Activated CD8-positive, alpha-beta memory T cell treated with anti-CD3 and anti-CD28 coated beads, Interleukin-2, amount 10 ng/mL, durations not matched to agents 7 days and 5 days (primary cell): ENCODE measurements around the gene PRKAB2. TPM values are rescaled to one million over a fixed set of nuclear protein-coding genes. Genes with fewer than 3 reads are reported as not detected.
A peak's percentile ranks its signal among the peaks of the same experiment; 100 is the strongest.

Experiments
- ATAC-seq: fragments of 150-1000 bp; cut with Tn5 transposase; one replicate; pipeline ENCODE4 v1.10.0; 2021; ENCODE audit warnings: moderate library complexity
- CTCF ChIA-PET: fragments of 350-600 bp; sonication (Branson Sonifier 250); formaldehyde crosslinking; loops from one replicate; lab custom pipeline; 2021; ENCODE audit warnings: antibody characterized with exemption; lab: Charles Lee
- DNase-seq: peaks from one replicate; pipeline ENCODE4 v3.0.0-alpha.2; 2020
- H3K27ac Mint-ChIP-seq: one replicate; pipeline ENCODE4 v1.8.0; 2021; ENCODE audit warnings: mild to moderate bottlenecking, mixed read lengths
- H3K27me3 Mint-ChIP-seq: one replicate; pipeline ENCODE4 v1.8.0; 2021; ENCODE audit warnings: mixed read lengths
- H3K36me3 Mint-ChIP-seq: one replicate; pipeline ENCODE4 v1.8.0; 2021; ENCODE audit warnings: mild to moderate bottlenecking, mixed read lengths
- H3K4me1 Mint-ChIP-seq: one replicate; pipeline ENCODE4 v1.8.0; 2021; ENCODE audit warnings: mixed read lengths
- H3K4me3 Mint-ChIP-seq: one replicate; pipeline ENCODE4 v1.8.0; 2021; ENCODE audit warnings: mild to moderate bottlenecking, moderate library complexity, mixed read lengths
- H3K9me3 Mint-ChIP-seq: one replicate; pipeline ENCODE4 v1.8.0; 2022; ENCODE audit warnings: low read depth, mixed read lengths
- total RNA-seq, 2 experiments: library from RNA; stranded (reverse); gene quantifications; one replicate each; pipeline ENCODE4 v1.2.3, GENCODE V29; 2021

PRKAB2 gene, protein sequence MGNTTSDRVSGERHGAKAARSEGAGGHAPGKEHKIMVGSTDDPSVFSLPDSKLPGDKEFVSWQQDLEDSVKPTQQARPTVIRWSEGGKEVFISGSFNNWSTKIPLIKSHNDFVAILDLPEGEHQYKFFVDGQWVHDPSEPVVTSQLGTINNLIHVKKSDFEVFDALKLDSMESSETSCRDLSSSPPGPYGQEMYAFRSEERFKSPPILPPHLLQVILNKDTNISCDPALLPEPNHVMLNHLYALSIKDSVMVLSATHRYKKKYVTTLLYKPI
- total RNA-seq: 10 to 100 TPM; 10.2 to 10.8 TPM

DNA sequence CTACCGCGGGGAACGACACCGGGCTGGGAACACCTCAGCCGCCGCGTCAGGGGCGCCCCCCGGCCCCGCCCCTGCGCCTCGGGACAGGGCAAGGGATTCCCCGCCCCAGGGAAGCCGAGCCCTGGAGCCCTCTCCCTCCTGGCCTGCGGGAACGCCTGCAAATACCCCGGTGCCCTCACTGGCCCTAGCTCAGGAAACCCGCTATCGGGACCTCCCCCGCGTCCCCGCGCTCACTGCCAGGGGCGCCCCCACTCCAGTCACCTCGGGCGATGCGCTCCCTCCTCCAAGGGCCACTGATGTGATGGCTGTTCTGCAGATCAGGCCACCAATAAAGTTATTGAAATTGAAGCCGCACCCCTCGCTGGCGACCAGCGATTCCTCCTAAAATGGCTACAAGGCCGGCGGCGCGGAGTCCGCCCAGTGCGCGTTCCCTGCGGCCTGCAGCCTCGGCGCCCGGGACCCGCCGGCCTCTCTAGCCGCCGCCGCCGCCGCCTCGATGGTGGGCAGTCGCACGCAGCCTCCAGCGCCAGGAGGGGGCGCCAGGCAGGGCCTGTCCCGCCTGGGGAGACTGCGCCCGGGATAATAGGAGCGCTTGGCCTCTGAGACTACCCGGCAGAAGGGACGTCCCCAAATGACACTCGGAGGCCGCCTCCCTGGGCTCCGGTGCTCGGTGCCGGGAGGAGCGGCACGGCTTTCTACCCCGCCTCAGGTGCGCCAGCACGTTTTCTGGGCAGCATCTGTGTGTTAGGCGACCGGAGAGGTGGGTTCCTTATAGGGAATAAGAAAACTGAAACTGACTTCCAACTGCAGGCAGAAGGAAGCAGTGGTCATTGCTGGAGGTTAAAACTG is at the start of gene PRKAB2:
PRKAB2 (minus strand) TSS at position 303 of the 849 bp plus-strand sequence. CDS start 326 bp downstream, outside the sequence.
- peaks cover 4% of the 10 kb centered on the region for H3K9me3 Mint-ChIP-seq
- H3K4me1 Mint-ChIP-seq: peaks cover 35% of the 10 kb centered on the region
- CTCF ChIA-PET: interaction anchor here (0.9 to 4.3 kb wide), 4 partner anchors 10 to 77 kb away, joined by 3 to 42 read pairs (median 3); partner anchors contain the start of gene CHD1L
- peak within 1 kb of the TSS; percentile 96 for H3K27ac Mint-ChIP-seq
- peaks cover 3% of the 10 kb centered on the region for H3K27me3 Mint-ChIP-seq
- DNase-seq (peak; percentile 95), ATAC-seq (peak; percentile 85)
- peak within 1 kb of the TSS; percentile 96 for H3K4me3 Mint-ChIP-seq
- H3K36me3 Mint-ChIP-seq: peaks cover 26% of the 10 kb centered on the region

DNA sequence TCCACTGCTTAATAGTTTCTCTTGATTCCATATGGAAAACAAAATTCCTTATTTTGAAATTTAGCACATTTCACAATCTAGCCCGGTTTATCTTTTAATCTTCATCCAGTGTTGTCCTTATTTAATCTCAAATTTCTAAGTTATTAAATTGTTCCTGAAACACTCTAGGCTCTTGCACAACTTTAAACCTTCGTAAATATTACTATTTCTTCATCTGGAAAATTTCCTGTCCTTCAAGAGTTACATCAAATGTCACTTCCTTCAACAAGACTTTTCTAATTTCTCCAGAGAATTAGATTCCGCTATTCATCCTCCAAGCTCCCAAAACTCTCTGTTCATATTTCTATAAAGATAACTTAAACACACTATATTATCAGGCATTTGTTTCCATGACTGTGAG is 46.3 kb upstream of the PRKAB2 start:
- Mint-ChIP-seq H3K36me3 (no peaks in the 10 kb centered on the region), H3K27me3 (peaks cover 3% of the 10 kb centered on the region), H3K9me3 (no peaks in the 10 kb centered on the region)

DNA sequence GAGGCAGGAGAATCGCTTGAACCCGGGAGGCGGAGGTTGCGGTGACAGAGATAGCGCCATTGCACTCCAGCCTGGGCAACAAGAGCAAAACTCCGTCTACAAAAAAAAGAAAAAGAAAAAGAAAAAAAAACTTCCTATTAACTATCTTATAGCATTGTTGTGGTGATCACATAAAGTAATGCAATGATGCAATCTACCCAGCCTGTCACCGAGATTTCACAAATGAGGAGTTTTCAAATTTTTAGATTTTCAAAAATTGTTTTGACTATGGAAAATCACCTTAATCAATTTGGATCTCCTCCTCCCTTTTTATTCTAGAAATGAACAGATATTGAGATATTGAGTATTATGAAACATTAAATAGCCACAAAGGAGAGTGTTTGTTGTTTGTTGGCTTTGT is 44.9 kb upstream of the PRKAB2 start:
- Mint-ChIP-seq H3K27ac (no peak overlapping the region), H3K36me3 (no peaks in the 10 kb centered on the region), H3K9me3 (no peaks in the 10 kb centered on the region), H3K27me3 (peaks cover 3% of the 10 kb centered on the region), H3K4me1 (no peaks in the 10 kb centered on the region), H3K4me3 (no peak overlapping the region)
- ATAC-seq: no peak
- no peak for DNase-seq
- CTCF ChIA-PET: no interaction called here

More for the DNA sequence above, 46.3 kb upstream of the PRKAB2 start:
- no peak for DNase-seq
- ATAC-seq: no peak
- CTCF ChIA-PET: interaction anchor here (1.2 kb wide), 1 partner anchor 25 kb away, joined by 3 read pairs; no protein-coding TSS in a partner anchor
- Mint-ChIP-seq H3K4me3 (no peak overlapping the region), H3K27ac (no peak overlapping the region), H3K4me1 (peaks cover under 1% of the 10 kb centered on the region)

DNA sequence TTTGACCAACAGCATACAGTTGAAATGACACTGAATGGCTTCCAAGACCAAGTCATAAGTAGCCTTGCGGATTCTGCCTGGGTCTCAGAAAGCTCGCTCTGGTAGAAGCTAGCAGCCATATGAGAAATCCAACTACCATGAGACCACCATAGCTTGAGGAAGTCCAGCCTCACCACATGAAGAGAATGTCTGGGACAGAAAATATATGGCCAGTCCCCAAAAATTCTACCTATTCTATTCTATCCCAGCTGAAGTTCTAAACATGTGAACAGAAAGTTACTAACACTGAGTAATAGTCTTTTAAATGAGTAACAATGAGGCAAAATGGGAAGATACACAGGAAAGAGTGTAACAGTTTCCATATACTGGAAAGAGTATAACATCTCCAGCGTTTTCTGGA is 43.9 kb upstream of the PRKAB2 start:
- no peak for DNase-seq
- Mint-ChIP-seq H3K27me3 (peaks cover 3% of the 10 kb centered on the region), H3K4me1 (no peaks in the 10 kb centered on the region), H3K4me3 (no peak overlapping the region), H3K9me3 (no peaks in the 10 kb centered on the region), H3K36me3 (no peaks in the 10 kb centered on the region), H3K27ac (no peak overlapping the region)
- ATAC-seq: no peak
- CTCF ChIA-PET: interaction anchor here (0.6 kb wide), 1 partner anchor 27 kb away, joined by 3 read pairs; no protein-coding TSS in a partner anchor

DNA sequence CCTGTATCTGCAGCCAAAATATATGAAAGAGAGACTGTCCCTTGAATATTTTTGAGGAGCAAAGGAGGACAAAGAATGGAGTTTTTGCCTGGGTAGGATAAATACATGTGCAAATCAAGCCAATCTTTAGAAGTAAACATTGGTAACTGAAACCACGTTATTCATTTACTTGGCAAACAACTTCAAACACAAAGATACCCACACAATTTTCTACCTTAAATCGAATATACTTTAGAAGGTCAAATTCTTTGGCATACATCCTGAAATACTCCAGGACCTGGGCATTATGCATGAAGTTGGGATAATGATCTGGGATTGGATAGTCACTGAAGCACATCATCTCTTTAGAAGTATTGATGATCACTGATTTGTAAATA is 43.3 kb upstream of the PRKAB2 start:
- Mint-ChIP-seq H3K4me3 (no peak overlapping the region), H3K4me1 (no peaks in the 10 kb centered on the region), H3K36me3 (no peaks in the 10 kb centered on the region), H3K27ac (no peak overlapping the region), H3K27me3 (peaks cover 3% of the 10 kb centered on the region), H3K9me3 (no peaks in the 10 kb centered on the region)
- CTCF ChIA-PET: no interaction called here
- DNase-seq (no peak), ATAC-seq (no peak)

DNA sequence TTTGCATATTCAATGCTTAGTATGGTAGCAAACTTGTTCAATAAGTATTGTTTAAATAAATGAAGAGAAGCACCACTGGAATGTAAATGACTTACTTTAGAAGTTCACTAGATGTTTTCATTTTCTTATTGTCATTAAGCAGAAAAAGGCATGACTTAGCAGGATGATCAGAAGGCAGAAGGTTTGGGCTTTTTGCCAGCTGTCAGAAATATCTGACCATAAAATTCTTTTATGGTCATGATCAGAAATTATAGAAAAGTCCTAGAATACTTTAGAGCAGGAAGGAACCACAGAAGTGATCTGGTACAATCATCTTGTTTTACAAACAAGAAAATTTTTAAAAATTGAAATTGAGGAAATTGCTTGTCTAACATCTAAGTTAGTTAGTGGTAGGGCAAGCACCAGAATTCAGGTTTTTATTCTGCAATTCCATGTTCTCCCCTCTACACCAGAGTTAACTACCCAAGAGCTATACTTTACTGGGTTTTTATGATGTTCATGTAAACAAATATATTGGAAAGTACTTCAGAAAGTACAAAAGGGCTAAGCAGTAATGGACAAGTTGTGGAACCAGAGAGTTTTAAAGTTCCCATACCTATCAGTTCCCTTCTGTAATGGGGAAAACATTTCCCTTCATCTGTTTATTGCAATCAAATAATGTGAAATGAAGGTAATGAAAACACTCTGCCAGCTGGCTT is 42.7 kb upstream of the PRKAB2 start:
- Mint-ChIP-seq H3K36me3 (no peaks in the 10 kb centered on the region), H3K9me3 (no peaks in the 10 kb centered on the region), H3K4me3 (no peak overlapping the region), H3K27ac (no peak overlapping the region), H3K27me3 (peaks cover 3% of the 10 kb centered on the region), H3K4me1 (no peaks in the 10 kb centered on the region)
- CTCF ChIA-PET: interaction anchor here (1.6 kb wide), 1 partner anchor 28 kb away, joined by 4 read pairs; the partner anchor contains the start of gene CHD1L
- no peak for ATAC-seq
- DNase-seq: no peak

DNA sequence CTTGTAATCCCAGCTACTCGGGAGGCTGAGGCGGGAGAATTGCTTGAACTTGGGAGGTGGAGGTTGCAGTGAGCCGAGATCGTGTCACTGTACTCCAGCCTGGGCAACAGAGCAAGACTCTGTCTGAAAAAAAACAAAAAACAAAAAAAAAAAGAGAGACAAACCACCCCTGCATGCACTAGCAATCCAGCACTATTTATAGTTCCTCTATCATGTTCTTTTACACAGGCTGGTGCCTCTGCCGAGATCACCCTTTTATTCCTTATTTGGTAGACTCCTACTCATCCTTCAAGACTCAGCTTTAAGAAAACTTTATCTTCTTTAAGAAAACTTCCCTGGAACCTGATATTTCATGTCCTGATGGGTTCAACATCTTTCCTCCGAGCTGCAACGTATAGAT is 42.1 kb upstream of the PRKAB2 start:
- no peaks in the 10 kb centered on the region for H3K4me1 Mint-ChIP-seq
- H3K27ac Mint-ChIP-seq: no peak overlapping the region
- CTCF ChIA-PET: interaction anchor here (1.6 kb wide), 1 partner anchor 28 kb away, joined by 4 read pairs; the partner anchor contains the start of gene CHD1L
- DNase-seq (no peak), ATAC-seq (no peak)
- H3K36me3 Mint-ChIP-seq: no peaks in the 10 kb centered on the region
- peaks cover 3% of the 10 kb centered on the region for H3K27me3 Mint-ChIP-seq
- no peak overlapping the region for H3K4me3 Mint-ChIP-seq
- H3K9me3 Mint-ChIP-seq: no peaks in the 10 kb centered on the region

DNA sequence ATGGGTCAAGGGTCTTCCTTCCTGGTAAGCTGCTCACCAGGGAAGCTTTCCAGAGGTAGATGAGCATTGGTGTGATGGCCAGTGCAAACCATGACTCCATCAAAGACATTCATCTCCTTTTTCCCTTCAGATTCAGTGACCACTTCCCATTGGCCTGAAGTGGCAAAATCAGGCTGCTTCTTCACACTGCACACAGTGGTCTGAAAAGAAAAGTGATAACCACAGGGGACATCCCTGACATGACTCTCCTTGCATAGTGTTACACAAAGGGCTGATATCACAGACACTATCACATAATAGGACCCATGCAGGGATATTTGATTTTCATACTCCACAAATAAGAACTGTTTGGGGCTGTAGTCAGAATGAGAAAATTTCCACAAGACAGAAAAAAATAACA is 41.0 kb upstream of the PRKAB2 start:
- H3K9me3 Mint-ChIP-seq: no peaks in the 10 kb centered on the region
- no peak overlapping the region for H3K4me3 Mint-ChIP-seq
- H3K4me1 Mint-ChIP-seq: no peaks in the 10 kb centered on the region
- CTCF ChIA-PET: interaction anchor here (1.6 kb wide), 1 partner anchor 29 kb away, joined by 4 read pairs; the partner anchor contains the start of gene CHD1L
- H3K36me3 Mint-ChIP-seq: no peaks in the 10 kb centered on the region
- ATAC-seq (no peak), DNase-seq (no peak)
- no peaks in the 10 kb centered on the region for H3K27me3 Mint-ChIP-seq
- H3K27ac Mint-ChIP-seq: no peak overlapping the region

DNA sequence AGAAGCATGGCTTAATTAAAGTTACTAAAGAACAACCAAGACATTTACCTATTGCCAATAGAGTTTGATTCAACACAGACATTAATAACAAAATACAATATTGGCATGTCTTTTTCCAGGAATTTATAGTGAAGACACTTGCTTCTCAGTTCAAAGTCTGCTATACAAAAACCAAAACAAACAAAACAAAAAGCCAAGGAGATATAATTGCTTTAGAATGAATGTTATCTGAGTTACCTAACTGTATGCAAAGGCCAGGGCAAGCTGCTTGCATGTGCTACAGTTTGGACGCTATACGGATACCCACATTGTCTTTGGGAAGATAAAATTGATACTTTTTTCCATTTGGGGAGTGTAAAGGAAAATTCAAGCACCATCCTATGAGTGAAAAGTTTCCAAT is 39.3 kb upstream of the PRKAB2 start:
- ATAC-seq (no peak), DNase-seq (no peak)
- CTCF ChIA-PET: no interaction called here
- Mint-ChIP-seq H3K36me3 (no peaks in the 10 kb centered on the region), H3K4me3 (no peak overlapping the region), H3K27me3 (no peaks in the 10 kb centered on the region), H3K27ac (no peak overlapping the region), H3K4me1 (no peaks in the 10 kb centered on the region), H3K9me3 (no peaks in the 10 kb centered on the region)

DNA sequence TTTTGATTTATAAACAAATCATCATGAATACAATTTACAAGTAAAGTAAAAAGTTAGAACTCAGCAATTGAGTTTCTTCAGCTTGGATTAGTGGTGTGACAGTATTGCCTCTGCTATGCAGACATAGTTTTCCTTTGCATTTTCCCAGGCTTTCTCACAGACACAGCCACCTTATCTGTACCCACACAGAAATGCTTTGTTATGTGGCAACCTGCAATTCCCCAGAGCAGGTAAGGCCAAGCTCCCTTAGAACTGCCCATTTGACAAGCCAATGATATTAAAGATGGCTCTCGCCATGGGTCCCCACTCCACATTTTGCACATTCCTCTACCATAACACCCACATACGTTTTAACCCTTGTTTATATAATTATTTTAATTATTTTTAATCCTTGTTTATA is 38.7 kb upstream of the PRKAB2 start:
- Mint-ChIP-seq H3K4me1 (no peaks in the 10 kb centered on the region), H3K9me3 (no peaks in the 10 kb centered on the region), H3K27ac (no peak overlapping the region), H3K4me3 (no peak overlapping the region), H3K36me3 (no peaks in the 10 kb centered on the region), H3K27me3 (no peaks in the 10 kb centered on the region)
- CTCF ChIA-PET: no interaction called here
- DNase-seq: no peak
- no peak for ATAC-seq

DNA sequence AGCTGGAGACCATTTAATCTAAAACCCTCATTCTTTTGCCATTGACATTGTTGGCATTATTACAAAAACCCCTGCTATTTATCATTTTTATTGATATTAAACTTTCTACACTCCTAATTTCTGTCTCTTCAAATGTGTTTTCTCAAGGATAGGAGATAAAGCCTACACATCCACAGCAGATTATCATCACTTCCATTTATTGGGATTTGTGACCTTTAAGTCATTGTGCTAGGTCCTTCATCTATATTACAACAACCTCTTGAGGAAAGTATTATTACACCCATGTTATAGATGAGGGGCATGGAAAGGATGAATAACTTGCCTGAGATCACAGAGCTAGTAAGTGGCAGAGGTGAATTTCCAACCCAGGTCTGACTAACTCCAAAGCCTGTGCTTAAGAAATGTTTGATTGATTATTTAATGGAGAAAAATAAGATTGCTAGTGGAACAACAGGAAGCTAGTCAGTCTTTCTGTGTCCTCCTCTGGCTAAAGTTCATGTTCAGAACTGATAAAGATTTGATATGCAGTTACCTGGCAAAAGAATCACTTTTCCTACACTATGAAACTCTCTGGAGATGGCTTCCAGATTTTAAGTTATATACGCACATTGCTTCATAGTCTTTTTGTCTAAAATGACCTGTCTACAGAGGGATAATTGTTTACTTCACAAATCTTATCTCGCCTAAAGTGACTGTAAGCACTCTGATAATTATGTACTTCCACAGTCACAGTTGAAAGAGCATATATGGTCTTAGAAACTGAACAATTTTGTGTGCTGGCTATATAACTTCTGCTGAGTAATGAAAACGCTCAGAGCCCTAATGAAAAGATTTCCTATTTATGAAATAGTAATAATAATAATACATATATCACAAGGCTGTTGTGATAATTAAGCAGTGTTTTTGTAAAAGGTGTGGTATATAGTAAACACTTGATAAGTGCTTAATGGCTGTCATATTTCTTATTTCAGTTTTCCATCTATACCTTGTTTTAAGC is 37.9 kb upstream of the PRKAB2 start:
- H3K4me1 Mint-ChIP-seq: no peaks in the 10 kb centered on the region
- H3K9me3 Mint-ChIP-seq: no peaks in the 10 kb centered on the region
- H3K36me3 Mint-ChIP-seq: no peaks in the 10 kb centered on the region
- DNase-seq (no peak), ATAC-seq (no peak)
- CTCF ChIA-PET: no interaction called here
- H3K27me3 Mint-ChIP-seq: no peaks in the 10 kb centered on the region
- no peak overlapping the region for H3K4me3 Mint-ChIP-seq
- H3K27ac Mint-ChIP-seq: no peak overlapping the region

DNA sequence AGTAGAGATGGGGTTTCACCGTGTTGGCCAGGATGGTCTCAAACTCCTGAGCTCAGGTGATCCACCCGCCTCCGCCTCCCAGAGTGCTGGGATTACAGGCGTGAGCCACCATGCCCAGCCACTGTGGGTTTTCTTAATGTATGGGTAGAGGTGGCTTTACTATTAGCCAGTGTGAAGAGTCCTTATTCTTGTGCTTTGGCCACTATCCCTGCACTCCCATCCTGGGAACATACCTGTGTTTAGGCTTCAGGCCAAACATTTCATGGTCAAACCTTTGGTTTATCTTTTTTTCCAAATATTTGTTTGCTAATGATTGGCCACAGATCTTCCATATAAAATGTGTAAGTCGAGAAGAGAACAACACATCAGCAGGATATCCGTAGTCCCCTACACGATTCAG is 36.3 kb upstream of the PRKAB2 start:
- DNase-seq (no peak), ATAC-seq (no peak)
- H3K27ac Mint-ChIP-seq: no peak overlapping the region
- CTCF ChIA-PET: no interaction called here
- no peaks in the 10 kb centered on the region for H3K4me1 Mint-ChIP-seq
- H3K27me3 Mint-ChIP-seq: no peaks in the 10 kb centered on the region
- H3K36me3 Mint-ChIP-seq: no peaks in the 10 kb centered on the region
- no peak overlapping the region for H3K4me3 Mint-ChIP-seq
- no peaks in the 10 kb centered on the region for H3K9me3 Mint-ChIP-seq
